HUDEP-2 (cell line): Measurements from ENCODE around the gene TUBGCP6.

Source experiments
- DNase-seq, 76 experiments: peaks; one replicate each; lab custom pipeline; 2025; ENCODE audit not compliant: unreplicated experiment in 76 of 76; lab: John Stamatoyannopoulos, UW

The TUBGCP6 gene

DNA sequence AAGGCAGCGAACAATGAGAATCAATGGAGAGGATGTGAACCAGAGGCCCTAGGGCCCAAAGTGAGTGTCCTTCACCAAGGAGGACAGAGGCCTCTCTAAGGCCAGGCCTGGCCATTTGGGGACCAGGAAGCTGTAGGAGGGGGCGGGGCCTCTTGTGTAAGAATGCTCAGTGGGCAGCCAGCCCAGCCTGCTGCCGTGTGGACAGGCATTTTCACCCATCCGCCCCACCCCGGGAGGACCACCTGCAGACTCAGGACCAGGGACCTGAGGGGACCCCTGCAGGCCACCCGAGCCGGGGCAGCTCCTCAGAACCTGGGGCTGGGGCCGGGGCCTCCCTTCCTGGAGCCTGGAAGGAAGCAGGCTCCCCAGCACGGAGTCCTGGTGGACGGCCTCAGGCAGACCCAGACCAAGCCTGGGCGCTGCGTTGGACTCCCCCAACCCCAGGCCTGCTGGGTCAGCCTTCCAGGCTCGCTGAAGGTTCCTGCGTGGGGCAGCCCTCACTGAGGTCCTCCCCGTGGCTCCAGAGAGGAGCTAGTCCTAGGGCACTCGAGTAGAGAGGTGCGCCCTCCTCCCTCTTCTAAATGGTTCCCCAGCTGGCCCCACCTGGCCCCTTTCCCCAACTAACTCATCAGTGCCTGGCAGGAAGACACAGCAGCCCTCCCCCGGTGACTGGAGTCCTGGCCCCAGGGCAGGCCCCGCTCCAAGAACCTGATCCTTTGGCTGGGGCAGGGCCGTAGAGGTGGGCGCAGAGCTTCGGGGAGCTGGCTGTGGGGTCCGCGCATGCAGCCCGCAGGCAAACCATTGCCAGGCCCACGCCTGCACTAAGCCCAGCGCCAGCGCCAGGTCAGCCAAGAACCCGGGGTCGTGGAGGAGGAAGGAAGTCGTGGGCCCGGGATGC is 60.6 kb downstream of the TUBGCP6 start:
- DNase-seq = peak in 4 of 76 experiments; percentile 11 to 25 (median 16)

DNA sequence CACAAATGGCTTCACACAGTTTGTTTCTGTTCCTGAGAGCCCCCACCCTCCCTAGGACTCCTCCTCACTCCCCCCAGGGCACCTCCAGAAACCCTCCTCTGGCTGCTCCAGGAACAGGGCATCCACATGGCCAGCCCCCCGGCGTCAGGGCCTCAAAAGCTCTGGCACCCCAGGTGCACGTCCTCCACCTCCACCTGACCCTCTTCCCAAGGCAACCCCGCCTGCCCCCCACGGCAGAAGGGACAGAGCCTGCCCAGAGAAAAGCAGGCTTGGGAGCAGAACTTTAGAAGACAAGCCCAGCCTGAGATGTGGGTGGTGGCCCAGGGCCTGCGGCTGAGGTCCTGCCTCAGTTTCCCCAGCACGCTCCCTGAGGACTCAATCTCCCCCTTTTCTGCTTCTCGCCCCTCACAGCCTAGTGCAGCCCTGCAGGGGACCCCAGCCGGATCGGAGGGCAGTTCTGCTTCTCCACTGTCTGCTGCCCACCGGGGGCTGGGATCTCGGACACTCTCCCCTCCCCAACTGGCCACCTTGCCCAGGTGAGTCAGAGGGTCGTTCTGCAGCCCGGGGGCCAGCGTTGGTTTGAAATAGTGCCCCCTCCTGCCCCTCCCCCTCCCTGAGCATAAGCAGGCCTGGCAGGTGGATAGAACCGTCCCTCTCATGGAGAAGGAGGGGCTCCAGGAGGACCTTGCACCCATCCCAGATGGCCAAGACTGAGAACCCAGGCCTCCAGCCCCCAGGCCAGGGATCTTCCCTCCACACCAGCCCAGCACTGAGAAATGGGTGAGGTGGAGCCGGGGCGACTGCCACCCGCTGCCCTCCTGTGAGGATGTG is 61.5 kb downstream of the TUBGCP6 start:
- no peak for DNase-seq

DNA sequence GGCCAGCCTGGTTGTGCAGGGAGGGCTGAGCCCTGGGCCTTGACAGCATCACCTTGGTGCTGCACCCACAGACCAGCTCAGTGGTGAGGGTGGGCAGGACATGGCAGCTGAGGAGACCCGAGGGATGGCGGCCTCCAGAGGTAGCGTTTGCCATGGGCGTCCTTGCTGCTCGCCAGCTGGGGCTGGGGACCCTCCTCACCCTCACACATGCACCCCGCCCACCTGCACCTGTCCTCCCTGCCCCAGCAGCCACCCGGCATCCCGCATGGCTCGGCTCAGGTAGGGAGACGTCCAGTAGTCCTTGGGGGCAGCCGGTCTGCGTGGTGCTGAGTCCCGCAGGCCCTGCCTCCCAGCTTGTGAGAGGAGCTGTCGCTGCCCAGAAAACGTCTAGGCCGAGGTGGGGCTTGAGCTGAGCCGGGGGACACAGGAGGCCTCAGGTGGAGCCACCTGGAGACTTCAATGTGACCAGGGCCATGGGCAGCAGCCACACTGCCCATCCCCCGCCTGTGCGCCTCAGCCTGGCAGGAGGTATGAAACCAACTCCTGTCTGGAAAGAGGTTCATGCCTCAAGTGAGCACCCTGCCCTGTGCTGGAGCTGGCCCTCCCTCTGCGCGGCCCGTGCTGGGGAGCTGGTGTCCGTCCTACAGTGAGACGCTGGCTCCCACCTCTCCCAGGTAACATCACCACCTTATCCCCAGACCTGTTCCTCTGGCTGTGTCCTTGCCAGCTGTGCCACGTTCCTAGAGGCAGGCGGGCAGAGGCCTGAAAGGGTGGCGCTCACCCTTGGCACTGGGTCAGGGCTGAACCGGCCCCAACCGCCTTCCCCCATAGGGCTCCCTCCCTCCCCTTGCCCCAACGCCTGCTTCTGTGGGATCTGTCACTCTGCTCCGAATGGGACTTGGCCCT is 62.4 kb downstream of the TUBGCP6 start:
- peak in 45 of 76 experiments; percentile 7 to 80 (median 38) for DNase-seq

DNA sequence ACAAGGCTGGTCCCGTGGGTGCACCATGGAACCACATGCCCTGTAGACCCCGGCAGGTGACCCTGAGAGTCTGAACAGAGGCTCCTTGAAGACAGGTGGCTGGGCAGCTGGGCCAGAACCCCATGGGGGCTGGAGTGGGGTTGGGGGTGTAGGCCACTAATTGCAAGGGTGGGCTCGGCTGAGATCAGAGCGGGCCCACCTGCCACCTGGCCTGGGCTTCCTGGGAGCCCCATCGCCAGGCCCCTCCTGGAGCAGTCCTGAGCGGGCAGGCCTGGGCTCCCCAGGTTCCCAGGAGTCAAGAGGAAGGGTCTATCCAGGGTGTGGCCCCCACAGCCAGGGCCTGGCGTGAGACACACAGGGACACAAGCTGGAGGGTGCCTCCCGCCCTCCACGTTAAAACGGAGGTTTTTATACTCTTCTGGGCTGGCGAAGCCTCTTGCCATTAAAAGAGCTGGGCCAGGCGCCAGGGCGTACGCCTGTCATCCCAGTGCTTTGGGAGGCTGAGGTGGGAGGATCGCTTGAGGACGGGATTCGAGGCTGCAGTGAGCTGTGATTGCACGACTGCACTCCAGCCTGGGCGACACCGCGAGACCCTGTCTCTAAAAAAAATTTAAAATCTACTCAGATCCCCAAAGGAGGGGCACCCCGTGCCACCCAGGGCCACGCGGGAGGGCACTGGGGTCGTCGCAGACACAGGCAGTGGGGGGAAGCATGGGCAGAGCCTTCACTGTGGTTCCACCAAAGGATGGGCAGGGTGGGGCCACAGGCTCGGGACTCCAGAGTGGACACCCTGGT is 63.9 kb downstream of the TUBGCP6 start:
- DNase-seq = no peak

DNA sequence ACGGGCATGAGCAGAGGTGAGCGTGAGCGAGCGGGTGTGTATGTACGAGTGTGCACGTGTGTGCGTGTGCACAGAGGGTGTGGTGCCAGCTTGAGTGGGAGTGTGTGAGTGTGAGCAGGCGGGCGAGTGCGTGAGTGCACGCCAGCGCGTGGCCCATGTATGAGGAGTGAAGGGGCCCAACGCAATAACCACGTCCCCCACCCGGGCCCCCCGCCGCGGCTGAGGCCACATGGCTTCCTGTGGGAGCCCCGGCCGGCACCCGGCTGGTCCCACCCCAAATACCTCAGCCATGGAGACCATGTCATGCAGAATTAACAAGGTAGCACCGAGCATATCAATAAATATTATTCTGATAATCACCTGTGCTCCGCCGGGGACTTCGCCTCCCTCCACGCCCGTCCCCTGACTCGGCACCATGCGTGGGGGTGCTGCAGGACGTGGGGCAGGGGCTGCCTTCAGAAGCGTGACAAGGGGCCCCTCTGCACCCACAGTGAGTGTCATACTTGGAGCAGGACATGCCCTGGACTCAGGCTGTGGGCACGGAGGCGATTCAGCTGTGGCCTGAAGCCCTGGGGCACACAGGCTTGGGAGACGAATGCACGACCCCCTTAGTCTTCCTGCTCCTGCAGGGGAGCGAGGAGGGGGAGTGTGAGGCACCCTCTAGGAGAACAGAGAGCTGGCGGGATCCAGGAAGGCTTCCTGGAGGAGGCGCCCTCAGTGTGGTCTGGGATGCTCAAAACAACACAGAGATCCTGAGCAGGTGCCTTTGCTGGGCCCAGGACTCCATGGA is 64.7 kb downstream of the TUBGCP6 start:
- no peak for DNase-seq

DNA sequence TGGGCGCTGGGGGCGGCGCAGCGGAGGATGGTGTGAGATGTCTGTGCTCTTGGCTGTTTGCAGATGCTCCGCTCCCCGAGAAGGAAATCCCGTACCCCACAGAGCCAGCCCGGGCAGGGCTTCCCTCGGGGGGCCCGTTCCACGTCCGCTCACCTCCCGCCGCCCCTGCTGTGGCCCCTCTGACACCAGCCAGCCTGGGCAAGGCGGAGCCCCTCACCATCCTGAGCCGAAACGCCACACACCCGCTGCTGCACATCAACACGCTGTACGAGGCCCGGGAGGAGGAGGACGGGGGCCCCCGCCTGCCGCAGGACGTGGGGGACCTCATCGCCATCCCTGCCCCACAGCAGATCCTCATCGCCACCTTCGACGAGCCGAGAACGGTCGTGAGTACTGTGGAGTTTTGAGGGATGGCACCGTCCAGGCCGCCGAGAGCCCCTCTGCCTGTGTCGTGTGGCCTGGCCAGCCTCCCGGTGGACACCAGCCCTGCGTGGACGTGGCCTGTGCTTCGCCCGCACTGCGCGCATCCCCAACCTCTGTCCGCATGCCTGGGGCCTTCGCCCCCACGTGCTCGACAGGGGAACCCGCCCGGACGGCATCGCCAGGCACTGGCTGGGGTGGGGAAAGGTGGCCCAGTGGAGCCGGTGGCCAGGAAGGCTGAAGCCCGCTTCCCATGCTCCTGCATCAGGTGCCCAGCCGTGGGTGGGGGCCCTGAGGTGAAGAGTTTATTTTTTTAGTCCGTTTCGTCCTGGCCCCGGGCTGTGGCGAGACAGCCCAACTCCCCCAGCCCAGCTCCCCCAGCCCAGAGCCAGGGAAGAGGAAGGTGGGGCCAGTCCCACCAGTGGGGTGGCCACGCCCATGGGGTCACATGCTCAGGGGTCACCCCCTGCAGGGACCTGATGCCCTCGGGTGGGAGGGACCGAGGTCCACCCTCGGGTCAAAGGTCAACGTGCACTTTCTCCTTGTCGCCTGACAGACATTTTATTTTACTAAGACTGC is 65.7 kb downstream of the TUBGCP6 start:
- DNase-seq = no peak

DNA sequence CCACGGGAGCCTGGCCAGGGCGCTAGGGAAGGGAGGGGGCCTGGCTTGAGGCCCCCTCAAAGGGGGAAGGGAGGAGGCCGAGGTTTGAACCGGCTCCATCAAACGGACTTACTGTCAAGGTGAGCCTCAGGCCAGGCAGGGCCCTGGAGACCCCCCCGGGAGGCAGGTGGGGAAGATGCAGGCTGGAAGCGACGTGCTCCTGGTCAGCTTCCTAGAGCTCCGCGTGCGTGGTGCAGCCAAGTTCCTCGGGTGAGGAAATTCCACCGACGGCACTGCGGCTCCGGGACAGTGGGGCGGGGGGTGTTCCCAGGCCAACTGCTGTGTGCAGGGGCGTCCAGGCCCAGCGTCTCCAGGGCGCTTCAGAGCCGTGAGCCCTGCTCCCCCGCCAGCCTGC is 66.4 kb downstream of the TUBGCP6 start:
- DNase-seq = no peak

DNA sequence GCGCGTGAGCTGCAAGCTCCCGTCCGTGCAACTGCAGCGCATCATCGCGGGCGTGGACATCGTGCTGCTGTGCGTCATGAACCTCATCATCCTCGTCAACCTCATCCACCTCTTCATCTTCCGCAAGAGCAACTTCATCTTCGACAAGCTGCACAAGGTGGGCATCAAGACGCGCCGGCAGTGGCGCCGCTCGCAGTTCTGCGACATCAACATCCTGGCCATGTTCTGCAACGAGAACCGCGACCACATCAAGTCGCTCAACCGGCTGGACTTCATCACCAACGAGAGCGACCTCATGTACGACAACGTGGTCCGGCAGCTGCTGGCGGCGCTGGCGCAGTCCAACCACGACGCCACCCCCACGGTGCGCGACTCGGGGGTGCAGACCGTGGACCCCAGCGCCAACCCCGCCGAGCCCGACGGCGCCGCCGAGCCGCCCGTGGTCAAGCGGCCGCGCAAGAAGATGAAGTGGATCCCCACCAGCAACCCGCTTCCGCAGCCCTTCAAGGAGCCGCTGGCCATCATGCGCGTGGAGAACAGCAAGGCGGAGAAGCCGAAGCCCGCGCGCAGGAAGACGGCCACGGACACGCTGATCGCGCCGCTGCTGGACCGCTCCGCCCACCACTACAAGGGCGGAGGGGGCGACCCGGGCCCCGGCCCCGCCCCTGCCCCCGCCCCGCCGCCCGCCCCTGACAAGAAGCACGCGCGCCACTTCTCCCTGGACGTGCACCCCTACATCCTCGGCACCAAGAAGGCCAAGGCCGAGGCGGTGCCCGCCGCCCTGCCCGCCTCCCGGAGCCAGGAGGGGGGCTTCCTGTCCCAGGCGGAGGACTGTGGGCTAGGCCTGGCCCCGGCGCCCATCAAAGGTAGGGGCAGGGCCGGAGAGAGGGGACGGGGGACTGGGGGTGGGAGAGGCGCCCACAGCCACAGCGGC is 67.0 kb downstream of the TUBGCP6 start:
- DNase-seq = no peak

DNA sequence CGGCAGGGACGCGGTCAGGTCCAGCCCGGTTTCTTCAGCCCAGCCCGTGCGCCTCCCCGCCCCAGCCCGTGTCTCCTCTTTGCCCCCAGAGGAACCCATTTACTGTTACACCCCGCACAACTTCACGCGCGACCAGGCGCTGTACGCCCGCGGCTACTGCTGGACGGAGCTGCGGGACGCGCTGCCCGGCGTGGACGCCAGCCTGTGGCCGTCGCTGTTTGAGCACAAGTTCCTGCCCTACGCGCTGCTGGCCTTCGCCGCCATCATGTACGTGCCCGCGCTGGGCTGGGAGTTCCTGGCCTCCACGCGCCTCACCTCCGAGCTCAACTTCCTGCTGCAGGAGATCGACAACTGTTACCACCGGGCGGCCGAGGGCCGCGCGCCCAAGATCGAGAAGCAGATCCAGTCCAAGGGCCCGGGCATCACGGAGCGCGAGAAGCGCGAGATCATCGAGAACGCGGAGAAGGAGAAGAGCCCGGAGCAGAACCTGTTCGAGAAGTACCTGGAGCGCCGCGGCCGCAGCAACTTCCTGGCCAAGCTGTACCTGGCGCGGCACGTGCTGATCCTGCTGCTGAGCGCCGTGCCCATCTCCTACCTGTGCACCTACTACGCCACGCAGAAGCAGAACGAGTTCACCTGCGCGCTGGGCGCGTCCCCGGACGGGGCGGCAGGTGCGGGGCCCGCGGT is 67.8 kb downstream of the TUBGCP6 start:
- DNase-seq = no peak

DNA sequence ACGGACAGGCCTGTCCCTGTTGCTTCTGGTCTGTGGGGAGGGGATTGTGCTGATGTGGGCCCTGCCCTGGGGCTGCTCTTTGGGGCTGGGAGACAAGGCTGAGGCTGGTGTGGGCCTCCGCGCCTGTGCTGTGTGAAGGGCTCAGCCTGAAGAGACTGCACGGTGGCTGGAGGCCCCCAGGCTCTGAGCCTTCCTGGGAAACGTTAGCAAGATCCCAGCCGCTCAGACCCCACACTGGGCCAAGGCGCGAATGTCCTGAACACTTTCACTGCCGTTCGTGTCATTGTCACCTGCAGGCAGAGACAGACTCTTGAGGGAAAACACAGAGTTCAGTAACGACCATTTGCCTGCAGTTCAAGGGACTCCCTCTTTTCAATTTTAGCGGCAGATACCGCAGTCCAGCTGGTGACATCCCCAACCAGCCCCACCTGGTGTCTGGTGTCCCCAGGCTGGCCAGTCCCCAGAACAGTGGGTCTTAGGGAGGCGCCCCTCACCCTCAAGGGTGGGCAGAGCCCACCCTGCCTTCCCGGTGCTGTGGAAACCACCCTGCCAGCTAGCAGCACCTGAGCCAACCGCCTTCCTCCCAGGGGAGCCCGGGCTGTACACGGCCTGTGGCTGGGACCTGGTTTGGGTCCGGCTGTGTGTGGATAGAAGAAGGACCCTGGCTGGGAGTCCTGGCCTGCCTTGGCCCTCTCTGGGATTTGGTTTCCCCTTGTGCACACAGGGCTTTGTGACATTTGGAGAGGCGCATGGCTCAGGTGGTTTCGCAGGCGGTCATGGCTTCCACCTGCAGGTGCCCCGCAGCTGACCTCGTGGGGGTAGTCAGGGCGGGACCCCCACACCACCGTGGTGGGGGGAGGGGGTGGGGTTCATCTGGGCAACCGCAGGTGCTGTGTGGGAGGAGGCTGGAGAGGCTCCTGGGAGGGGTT is 68.6 kb downstream of the TUBGCP6 start:
- DNase-seq = no peak

DNA sequence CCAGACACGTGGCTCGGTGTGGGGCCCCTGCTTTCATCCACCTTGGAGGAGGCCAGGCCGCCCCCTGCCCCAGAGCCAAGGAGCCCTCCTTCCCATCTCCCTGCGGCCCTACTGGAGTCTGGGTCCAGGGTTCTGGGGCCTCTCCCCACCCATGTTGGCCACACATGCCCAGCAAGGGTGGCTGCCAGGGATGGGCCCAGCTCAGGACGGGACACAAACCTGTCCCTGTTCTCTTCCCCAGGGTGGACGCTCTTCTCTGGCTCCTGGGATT is 69.7 kb downstream of the TUBGCP6 start:
- DNase-seq = no peak

DNA sequence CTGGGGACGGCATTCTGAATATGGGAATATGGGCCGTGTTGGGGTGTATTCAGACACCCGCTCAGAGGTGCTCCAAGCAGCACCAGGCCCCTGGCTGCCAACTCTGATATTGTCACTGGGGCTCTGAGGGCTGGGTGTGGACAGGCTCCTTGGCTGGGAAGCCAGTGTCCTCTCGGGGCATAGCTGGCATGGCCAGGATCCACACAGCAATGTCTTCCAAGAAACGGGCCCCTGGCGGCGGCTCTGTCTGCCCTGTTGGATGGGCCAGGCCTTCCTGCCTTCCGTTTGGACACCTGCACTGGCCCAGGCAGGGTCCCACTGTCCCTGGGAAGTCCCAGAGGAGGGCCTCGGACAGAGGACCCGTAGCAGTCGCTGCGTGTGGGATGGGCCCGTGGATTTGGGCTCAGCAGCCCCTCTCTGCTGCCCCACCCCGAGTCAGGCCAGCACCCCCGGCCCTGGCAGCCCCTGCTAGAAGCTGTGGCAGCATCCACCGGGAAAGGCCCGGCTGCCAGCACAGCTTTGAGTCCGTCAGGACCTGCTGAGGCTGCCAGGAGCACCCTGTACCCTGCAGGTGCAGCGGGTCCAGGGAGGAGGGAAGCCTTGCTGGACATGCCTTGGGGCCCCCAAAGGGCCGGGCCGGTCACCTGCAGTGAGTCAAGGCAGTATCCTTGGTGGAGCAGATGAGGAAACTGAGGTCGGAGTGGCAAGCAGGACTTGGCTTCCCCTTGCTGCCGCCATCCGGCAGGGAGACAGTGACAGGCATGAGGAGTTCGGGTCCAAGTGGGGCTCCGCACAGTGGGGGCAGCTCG is 70.2 kb downstream of the TUBGCP6 start:
- peak in 1 of 76 experiments; percentile 15 for DNase-seq

DNA sequence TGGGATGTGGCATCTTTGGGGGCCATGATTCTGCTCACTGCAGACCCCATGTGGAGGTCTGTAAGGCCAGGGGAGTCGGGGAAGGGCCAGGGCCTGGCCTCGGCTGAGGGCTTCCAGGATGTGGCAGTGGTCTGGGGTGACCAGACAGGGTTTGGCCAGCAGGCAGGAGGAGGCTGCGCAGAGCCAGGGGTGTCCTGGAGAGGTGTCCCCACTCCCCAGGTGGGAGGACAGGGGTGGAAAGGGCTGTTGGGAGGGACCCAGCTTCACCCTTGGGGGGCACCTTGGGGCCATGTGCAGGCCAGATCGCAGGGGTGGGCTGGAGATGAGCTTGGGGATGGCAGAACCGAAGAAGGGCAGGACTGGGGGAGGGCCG is 70.9 kb downstream of the TUBGCP6 start:
- DNase-seq = no peak

DNA sequence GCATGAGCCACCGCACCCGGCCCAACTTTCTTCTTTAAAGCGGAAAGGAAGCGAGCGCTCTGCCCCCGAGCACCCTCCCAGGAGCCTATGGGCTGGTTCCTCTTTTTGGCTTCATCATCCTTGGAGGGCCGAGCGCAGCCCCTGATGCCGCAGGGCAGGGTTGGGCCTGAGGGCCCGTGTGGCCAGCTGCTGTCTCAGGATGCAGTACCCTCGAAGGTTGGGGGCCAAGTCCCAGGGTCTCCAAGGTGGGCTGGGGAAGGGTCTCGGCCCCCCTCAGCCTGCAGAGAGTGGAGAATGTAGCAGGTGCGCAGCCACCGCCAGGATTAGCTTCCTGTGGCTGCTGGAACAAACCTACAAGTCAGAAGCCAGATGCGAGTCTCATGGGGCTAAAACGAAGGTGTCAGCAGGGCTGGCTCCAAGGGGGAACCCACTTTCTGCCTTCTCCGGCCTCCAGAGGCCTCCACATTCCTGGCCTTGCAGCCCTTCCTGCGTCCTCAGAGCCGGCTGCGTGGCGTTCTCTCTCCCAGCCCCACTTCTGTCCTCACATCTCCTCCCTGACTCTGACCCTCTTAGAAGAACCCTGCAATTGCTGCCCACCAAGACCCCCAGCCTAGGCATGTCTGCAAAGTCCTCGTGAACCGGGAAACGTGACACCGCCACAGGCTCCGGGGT is 71.4 kb downstream of the TUBGCP6 start:
- DNase-seq = peak in 1 of 76 experiments; percentile 7
